GM12865 (cell line): Measurements from ENCODE around the gene SQOR.
A peak's percentile ranks its signal among the peaks of the same experiment; 100 is the strongest.

Experiments used
- DNase-seq: peaks from one replicate; pipeline ENCODE4 v3.0.0; 2010; ENCODE audit warnings: low read depth
- H3K4me3 ChIP-seq: 2 replicates; pipeline ENCODE4 v1.5.1; 2011; ENCODE audit warnings: mild to moderate bottlenecking, low read depth, low read length, control low read depth
- CTCF ChIP-seq: IDR thresholded peaks from 2 replicates; pipeline ENCODE4 v1.5.1; 2011; ENCODE audit warnings: low read length, control low read depth, low read depth, inconsistent platforms; ENCODE audit not compliant: insufficient read depth; ENCODE audit errors: missing control alignments

The SQOR gene

GRCh38 chr15:45630917-45631691, 3.7 kb upstream of the SQOR start:
- H3K4me3 ChIP-seq, result no peak overlapping the region
- peak; percentile 18 for DNase-seq
- TF ChIP-seq CTCF, result no peak

- no peak overlapping the region for H3K4me3 ChIP-seq
- no peak for TF ChIP-seq CTCF
Observed at GRCh38 chr15:45631776-45632175, 3.1 kb upstream of the SQOR start.

GRCh38 chr15:45635191-45635638, 386 bp downstream of the SQOR start:
- peak; percentile 64 for TF ChIP-seq CTCF
- H3K4me3 ChIP-seq, result peak overlapping the region; percentile 77
- peak; percentile 82 for DNase-seq

More at GRCh38 chr15:45631776-45632175, 3.1 kb upstream of the SQOR start:
- no peak for DNase-seq

DNA sequence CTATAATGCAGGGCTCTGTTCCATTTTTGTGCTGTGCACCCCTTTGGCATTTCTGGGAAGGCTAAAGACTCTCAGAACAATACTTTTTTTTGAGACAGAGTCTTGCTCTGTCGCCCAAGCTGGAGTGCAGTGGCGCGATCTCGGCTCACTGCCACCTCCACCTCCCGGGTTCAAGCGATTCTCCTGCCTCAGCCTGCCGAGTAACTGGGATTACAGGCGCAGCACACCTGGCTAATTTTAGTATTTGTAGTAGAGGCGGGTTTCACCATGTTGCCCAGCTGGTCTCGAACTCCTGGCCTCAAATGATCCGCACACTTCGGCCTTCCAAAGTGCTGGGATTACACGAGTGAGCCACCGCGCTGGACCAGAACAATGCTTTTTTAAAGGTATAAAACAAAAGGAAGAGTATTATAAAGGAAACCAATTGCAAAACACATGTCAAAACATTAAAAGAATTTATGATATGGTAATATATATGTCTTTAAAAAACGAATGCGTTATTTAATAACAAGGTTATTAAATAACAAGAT, 999 bp downstream of the SQOR start:
- H3K4me3 ChIP-seq, result peak overlapping the region; percentile 77
- DNase-seq, result no peak

GRCh38 chr15:45637141-45637540, 2.3 kb downstream of the SQOR start:
- TF ChIP-seq CTCF, result no peak
- H3K4me3 ChIP-seq, result peak overlapping the region; percentile 48
- DNase-seq, result no peak

More for the DNA sequence above, 999 bp downstream of the SQOR start:
- TF ChIP-seq CTCF, result no peak

DNA sequence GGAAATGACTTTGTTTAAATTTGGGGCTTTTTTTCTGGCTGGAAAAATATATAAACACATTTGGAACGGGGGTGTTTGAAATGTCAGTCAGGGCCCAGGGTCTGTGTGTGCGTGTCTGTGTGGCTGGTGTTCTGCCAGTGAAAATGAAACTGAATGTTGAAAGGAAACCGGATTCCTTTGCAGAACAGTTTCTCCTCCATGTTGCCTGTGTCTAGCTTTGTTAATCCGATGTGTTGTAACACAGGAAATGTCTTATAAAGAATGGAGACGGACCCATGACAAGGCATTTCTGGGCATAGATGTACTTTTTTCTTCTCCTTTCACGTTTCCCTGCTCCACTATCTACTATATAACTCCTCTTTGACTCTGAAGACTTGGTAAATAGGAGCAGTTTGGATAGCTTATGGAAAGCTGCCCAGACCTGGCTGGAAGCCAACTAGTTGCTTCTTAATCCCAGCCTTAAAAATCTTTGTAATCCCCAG, 2.8 kb downstream of the SQOR start:
- DNase-seq, result peak; percentile 90
- H3K4me3 ChIP-seq, result peak overlapping the region; percentile 48
- TF ChIP-seq CTCF, result no peak
